ENCODE data around the gene HDLBP.

DNA sequence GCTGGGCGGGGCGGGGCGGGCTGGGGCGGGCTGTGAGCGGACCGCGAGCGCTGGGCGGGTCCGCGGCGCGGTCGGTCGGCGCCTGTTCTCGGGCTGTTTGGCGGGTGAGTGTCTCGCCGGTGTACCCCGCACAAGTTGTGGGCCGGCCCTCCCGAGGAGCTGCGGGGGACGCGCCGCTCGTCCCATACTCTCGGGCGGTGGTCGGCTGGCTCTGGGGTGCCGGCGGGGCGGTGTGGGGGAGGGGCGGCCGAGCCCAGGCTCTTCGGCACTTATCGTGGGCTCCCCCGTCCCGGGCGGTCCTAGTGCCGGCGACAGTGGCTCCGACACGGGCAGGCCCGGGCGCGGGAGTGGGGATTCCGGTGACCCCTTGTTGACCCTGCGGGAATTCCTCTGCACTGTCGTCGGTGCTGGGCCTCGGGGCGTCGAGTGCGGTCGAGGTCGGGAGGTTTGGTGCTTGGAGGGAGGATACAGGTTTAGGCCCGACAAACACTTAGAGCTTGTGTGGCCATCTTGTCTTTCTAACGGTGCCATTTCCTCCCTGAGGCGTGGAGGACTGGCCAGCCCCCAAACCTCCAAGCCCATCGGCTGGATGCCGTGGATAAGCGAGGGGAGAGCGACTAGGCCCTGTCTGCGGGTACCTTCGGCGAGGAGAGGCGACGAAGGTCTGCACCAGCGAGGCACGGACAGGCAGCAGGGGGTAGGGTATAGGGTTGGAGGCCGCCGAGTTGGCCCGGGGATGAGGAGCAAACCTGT is 583 bp upstream of the HDLBP start, which contains the start of gene SEPTIN2:
- no peak for TF ChIP-seq EZH2phosphoT487 (IDR thresholded peaks at IDR 0.05; ENCODE audit: borderline replicate concordance, low read depth, low read length)
- TF ChIP-seq, protein P1, sequence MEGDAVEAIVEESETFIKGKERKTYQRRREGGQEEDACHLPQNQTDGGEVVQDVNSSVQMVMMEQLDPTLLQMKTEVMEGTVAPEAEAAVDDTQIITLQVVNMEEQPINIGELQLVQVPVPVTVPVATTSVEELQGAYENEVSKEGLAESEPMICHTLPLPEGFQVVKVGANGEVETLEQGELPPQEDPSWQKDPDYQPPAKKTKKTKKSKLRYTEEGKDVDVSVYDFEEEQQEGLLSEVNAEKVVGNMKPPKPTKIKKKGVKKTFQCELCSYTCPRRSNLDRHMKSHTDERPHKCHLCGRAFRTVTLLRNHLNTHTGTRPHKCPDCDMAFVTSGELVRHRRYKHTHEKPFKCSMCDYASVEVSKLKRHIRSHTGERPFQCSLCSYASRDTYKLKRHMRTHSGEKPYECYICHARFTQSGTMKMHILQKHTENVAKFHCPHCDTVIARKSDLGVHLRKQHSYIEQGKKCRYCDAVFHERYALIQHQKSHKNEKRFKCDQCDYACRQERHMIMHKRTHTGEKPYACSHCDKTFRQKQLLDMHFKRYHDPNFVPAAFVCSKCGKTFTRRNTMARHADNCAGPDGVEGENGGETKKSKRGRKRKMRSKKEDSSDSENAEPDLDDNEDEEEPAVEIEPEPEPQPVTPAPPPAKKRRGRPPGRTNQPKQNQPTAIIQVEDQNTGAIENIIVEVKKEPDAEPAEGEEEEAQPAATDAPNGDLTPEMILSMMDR (conservative IDR thresholded peaks at IDR 0.05; ENCODE audit: low read length), result no peak
